Lower lobe of right lung (tissue), 2 donors: Measurements from ENCODE around the gene MAPKAP1. TPM values are rescaled to one million over a fixed set of nuclear protein-coding genes. Genes with fewer than 3 reads are reported as not detected.

Experiments used
- ATAC-seq, 2 donors: fragments of 200-7000 bp; cut with Tn5 transposase; one replicate each; pipeline ENCODE4 v1.9.1; 2020 to 2022; ENCODE audit warnings: mild to moderate bottlenecking in 2 of 2, moderate library complexity in 2 of 2
- DNase-seq: peaks from one replicate; pipeline ENCODE4 v3.0.0-alpha.2; 2020
- H3K27ac ChIP-seq: fragments of 200-600 bp; one replicate; pipeline ENCODE4 v1.8.0; 2022
- H3K27me3 ChIP-seq: fragments of 200-600 bp; one replicate; pipeline ENCODE4 v1.8.0; 2022; ENCODE audit warnings: low read depth
- H3K36me3 ChIP-seq: fragments of 200-600 bp; one replicate; pipeline ENCODE4 v1.8.0; 2022; ENCODE audit warnings: mild to moderate bottlenecking
- H3K4me1 ChIP-seq: fragments of 200-600 bp; one replicate; pipeline ENCODE4 v1.8.0; 2022
- H3K4me3 ChIP-seq: fragments of 200-600 bp; one replicate; pipeline ENCODE4 v1.8.0; 2022; ENCODE audit warnings: mild to moderate bottlenecking
- H3K9me3 ChIP-seq: fragments of 200-600 bp; one replicate; pipeline ENCODE4 v1.8.0; 2022
- CTCF ChIP-seq: fragments of 200-600 bp; IDR thresholded peaks from one replicate; pipeline ENCODE4 v1.8.0; 2022; ENCODE audit warnings: antibody characterized with exemption, mild to moderate bottlenecking
- intact Hi-C: fragments of 100-400 bp; cut with DNase I; formaldehyde crosslinking; loops from one replicate; pipeline ENCODE4 v1.11.0; 2022
- total RNA-seq: library from RNA; stranded (reverse); fragmentation: NEBNext Ultra II Directional; extraction: Animal tissue kit (Norgen Biotek cat#: 25700); gene quantifications from one replicate; pipeline ENCODE4 v1.2.1, GENCODE V29; 2021
- donor health status: DM: no; HTN: yes; CAD: no; lungs with severe emphysema.

Gene MAPKAP1
- total RNA-seq, 1 donor from 2014 or later, result 71.5 TPM

GRCh38 chr9:125399666-125400065, 307.3 kb downstream of the MAPKAP1 start:
- ATAC-seq, result peak in 1 of 2 donors; percentile 8
- no peaks in the 10 kb centered on the region for H3K9me3 ChIP-seq
- intact Hi-C loops, result no loop called here
- H3K36me3 ChIP-seq, result no peaks in the 10 kb centered on the region
- DNase-seq, result no peak
- H3K27me3 ChIP-seq, result no peaks in the 10 kb centered on the region
- H3K27ac ChIP-seq, result no peak overlapping the region
- no peak overlapping the region for H3K4me3 ChIP-seq
- H3K4me1 ChIP-seq, result no peaks in the 10 kb centered on the region
- no peak for TF ChIP-seq CTCF

- TF ChIP-seq CTCF, result no peak
- ATAC-seq, result peak in 1 of 2 donors; percentile 12
Measured at GRCh38 chr9:125399165-125399564, 307.8 kb downstream of the MAPKAP1 start.

GRCh38 chr9:125398243-125398642, 308.8 kb downstream of the MAPKAP1 start:
- intact Hi-C loops, result no loop called here

More at GRCh38 chr9:125399165-125399564, 307.8 kb downstream of the MAPKAP1 start:
- no peaks in the 10 kb centered on the region for H3K36me3 ChIP-seq
- no peaks in the 10 kb centered on the region for H3K27me3 ChIP-seq
- H3K4me3 ChIP-seq, result no peak overlapping the region
- intact Hi-C loops, result no loop called here
- H3K27ac ChIP-seq, result no peak overlapping the region
- no peaks in the 10 kb centered on the region for H3K4me1 ChIP-seq
- no peak for DNase-seq
- H3K9me3 ChIP-seq, result no peaks in the 10 kb centered on the region

GRCh38 chr9:125397736-125398135, 309.3 kb downstream of the MAPKAP1 start:
- Histone ChIP-seq H3K9me3 (no peaks in the 10 kb centered on the region), H3K27ac (no peak overlapping the region), H3K27me3 (no peaks in the 10 kb centered on the region), H3K36me3 (no peaks in the 10 kb centered on the region), H3K4me3 (no peak overlapping the region), H3K4me1 (no peaks in the 10 kb centered on the region)
- DNase-seq, result no peak
- intact Hi-C loops, result no loop called here
- no peak for TF ChIP-seq CTCF
- ATAC-seq, result no peak

More at GRCh38 chr9:125398243-125398642, 308.8 kb downstream of the MAPKAP1 start:
- no peaks in the 10 kb centered on the region for H3K36me3 ChIP-seq
- ATAC-seq, result no peak
- no peaks in the 10 kb centered on the region for H3K4me1 ChIP-seq
- no peak overlapping the region for H3K27ac ChIP-seq
- no peak for TF ChIP-seq CTCF
- no peaks in the 10 kb centered on the region for H3K9me3 ChIP-seq
- DNase-seq, result no peak
- H3K27me3 ChIP-seq, result no peaks in the 10 kb centered on the region
- no peak overlapping the region for H3K4me3 ChIP-seq

GRCh38 chr9:125396799-125397198, 310.2 kb downstream of the MAPKAP1 start:
- H3K27me3 ChIP-seq, result no peaks in the 10 kb centered on the region
- no peak for TF ChIP-seq CTCF
- no peak overlapping the region for H3K27ac ChIP-seq
- no peaks in the 10 kb centered on the region for H3K9me3 ChIP-seq
- intact Hi-C loops, result no loop called here
- DNase-seq, result no peak
- no peaks in the 10 kb centered on the region for H3K36me3 ChIP-seq
- H3K4me3 ChIP-seq, result no peak overlapping the region
- no peaks in the 10 kb centered on the region for H3K4me1 ChIP-seq
- no peak for ATAC-seq

- Histone ChIP-seq H3K36me3 (no peaks in the 10 kb centered on the region), H3K27me3 (no peaks in the 10 kb centered on the region), H3K4me1 (no peaks in the 10 kb centered on the region), H3K4me3 (no peak overlapping the region), H3K9me3 (no peaks in the 10 kb centered on the region), H3K27ac (no peak overlapping the region)
- DNase-seq (no peak), ATAC-seq (no peak)
- TF ChIP-seq CTCF, result no peak
- intact Hi-C loops, result no loop called here
Measured at GRCh38 chr9:125393426-125393825, 313.6 kb downstream of the MAPKAP1 start.
